OCI-LY3 (cell line): ENCODE data around the gene NUP62.

Experiments used
- CTCF ChIP-seq: fragments of 200-600, 300-600 bp; sonication (generic); IDR thresholded peaks from 2 replicates; pipeline ENCODE4 v1.5.1; 2014; ENCODE audit warnings: antibody characterized with exemption, low read length, low read depth
- EZH2phosphoT487 ChIP-seq: fragments of 200-600 bp; shearing (Covaris generic); IDR thresholded peaks from 2 replicates; pipeline ENCODE4 v1.6.1; 2018; ENCODE audit warnings: antibody characterized with exemption, mixed run types, low read depth

GRCh38 chr19:49957262-49957915 lies 28.1 kb upstream of the NUP62 start:
- TF ChIP-seq EZH2phosphoT487 (no peak), CTCF (no peak)
